A549 (cell line): Measurements from ENCODE around the gene HS3ST1. TPM values are rescaled to one million over a fixed set of nuclear protein-coding genes. Genes with fewer than 3 reads are reported as not detected.

ENCODE experiments used
- ATAC-seq, 2 experiments: fragments of 200-7000 bp in 1 of 2; fragments of >200 bp in 1 of 2; cut with Nextera tagmentation in 1 of 2; cut with Tn5 transposase in 1 of 2; 3 replicates each; pipeline versions ENCODE4 v1.8.0 to v1.9.1; 2018 to 2020; ENCODE audit warnings: mild to moderate bottlenecking in 1 of 2, moderate library complexity in 1 of 2
- CTCF ChIA-PET: fragments of 300-600 bp; sonication (Branson Sonifier 250); formaldehyde crosslinking; extraction: SDS; loops from one replicate; lab custom pipeline; 2021; ENCODE audit warnings: antibody characterized with exemption, inconsistent platforms; lab: Yijun Ruan, JAX
- POLR2A ChIA-PET: fragments of 350-600 bp; formaldehyde crosslinking; extraction: SDS; loops from one replicate; lab custom pipeline; 2021; ENCODE audit warnings: antibody characterized with exemption, inconsistent platforms; lab: Yijun Ruan, JAX
- DNase-seq, 2 experiments: peaks; one replicate each; pipeline versions ENCODE4 v3.0.0 to v3.0.0-alpha.2; 2011 to 2016; ENCODE audit warnings: low read depth in 1 of 2, low spot score in 1 of 2
- FAIRE-seq: peaks from 2 replicates; lab custom pipeline; 2011; peaks lifted over from hg19 to GRCh38; lab: Jason Lieb, UNC
- H3K27ac ChIP-seq, 2 experiments: fragments of >200 bp; sonication (Bioruptor Twin); formaldehyde crosslinking; 3 replicates each; pipeline ENCODE4 v1.5.1; 2016 to 2017
- H3K4me1 ChIP-seq: fragments of >200 bp; sonication (Bioruptor Twin); formaldehyde crosslinking; 3 replicates; pipeline ENCODE4 v1.6.1; 2016
- H3K4me2 ChIP-seq: fragments of >200 bp; sonication (Bioruptor Twin); formaldehyde crosslinking; 3 replicates; pipeline ENCODE4 v1.6.1; 2016
- H3K4me3 ChIP-seq: fragments of >200 bp; sonication (Bioruptor Twin); formaldehyde crosslinking; 3 replicates; pipeline ENCODE4 v1.5.1; 2016
- H3K9me3 ChIP-seq: fragments of >200 bp; sonication (Bioruptor Twin); formaldehyde crosslinking; 3 replicates; pipeline ENCODE4 v1.6.1; 2016
- ATOH8 ChIP-seq: fragments of 250-450 bp; sonication (Bioruptor Pico); IDR thresholded peaks from 2 replicates; pipeline ENCODE4 v1.5.0; 2020; ENCODE audit warnings: low read depth, mild to moderate bottlenecking, moderate library complexity
- CBX8 ChIP-seq: fragments of 200-600 bp; sonication (generic); IDR thresholded peaks from 2 replicates; pipeline ENCODE4 v1.6.1; 2016
- CEBPB ChIP-seq, 2 experiments: fragments of >200 bp in 1 of 2; sonication (Bioruptor Twin) in 1 of 2; formaldehyde crosslinking in 1 of 2; IDR thresholded peaks; 2 replicates each; pipeline ENCODE4 v1.6.1; 2012 to 2016
- FOSB ChIP-seq: fragments of 250-450 bp; sonication (Bioruptor Pico); IDR thresholded peaks from 2 replicates; pipeline ENCODE4 v1.5.0; 2020; ENCODE audit warnings: mild to moderate bottlenecking, moderate library complexity
- GATA3 ChIP-seq: IDR thresholded peaks from 2 replicates; pipeline ENCODE4 v1.6.1; 2012; ENCODE audit warnings: borderline replicate concordance
- MAFK ChIP-seq: fragments of 450-650 bp; IDR thresholded peaks from 2 replicates; pipeline ENCODE4 v1.6.1; 2014; ENCODE audit not compliant: partially characterized antibody
- RAD21 ChIP-seq, 2 experiments: fragments of >200 bp in 1 of 2; sonication (Bioruptor Twin) in 1 of 2; formaldehyde crosslinking in 1 of 2; IDR thresholded peaks in 1 of 2; conservative IDR thresholded peaks in 1 of 2; 2 replicates in 1 of 2; 3 replicates in 1 of 2; pipeline ENCODE4 v1.6.1; 2012 to 2018; ENCODE audit warnings: inconsistent platforms in 1 of 2
- RARB ChIP-seq: fragments of 250-450 bp; sonication (Bioruptor Pico); IDR thresholded peaks from 2 replicates; pipeline ENCODE4 v1.8.0; 2021; ENCODE audit warnings: mild to moderate bottlenecking, moderate library complexity
- SREBF2 ChIP-seq: fragments of 450-650 bp; IDR thresholded peaks from 2 replicates; pipeline ENCODE4 v1.6.1; 2014; ENCODE audit warnings: mild to moderate bottlenecking, moderate library complexity
- TFCP2L1 ChIP-seq: fragments of 250-450 bp; sonication (Bioruptor Pico); IDR thresholded peaks from 2 replicates; pipeline ENCODE4 v1.5.0; 2021; ENCODE audit warnings: mild to moderate bottlenecking
- WGBS: methylation state at CpG from one replicate; pipeline ENCODE4 v1.1.6; 2017; ENCODE audit errors: missing lambda C conversion rate; 5-methylcytosine and 5-hydroxymethylcytosine counted together
- polyA plus RNA-seq, 4 experiments: library from polyadenylated mRNA; depleted of rRNA in 3 of 4; stranded (reverse); fragments of >200 nt; fragmentation: RNase III in 1 of 4; extraction: RNeasy Plus Mini Kit Qiagen cat#74134 plus additional on column Dnase treatment in 1 of 4; gene quantifications; 2 replicates in 3 of 4; 3 replicates in 1 of 4; pipeline ENCODE4 v1.2.3, GENCODE V29; 2011 to 2017
- TF ChIP-seq, protein P1 (sequence below): fragments of 200-600 bp; sonication (generic); IDR thresholded peaks from 2 replicates; pipeline ENCODE4 v1.6.1; 2016; ENCODE audit warnings: antibody characterized with exemption, mild to moderate bottlenecking, moderate library complexity
- TF ChIP-seq, protein P2 (sequence below): IDR thresholded peaks from 2 replicates; pipeline ENCODE4 v1.6.1; 2012; ENCODE audit warnings: low read depth, borderline replicate concordance
- TF ChIP-seq, protein P3 (sequence below): fragments of 450-650 bp; IDR thresholded peaks from 2 replicates; pipeline ENCODE4 v1.6.1; 2014; ENCODE audit warnings: antibody characterized with exemption
- TF ChIP-seq, protein P4 (sequence below): fragments of >200 bp; sonication (Bioruptor Twin); formaldehyde crosslinking; IDR thresholded peaks from 3 replicates; pipeline ENCODE4 v1.5.1; 2016

Gene HS3ST1
- polyA plus RNA-seq, 2 of the 4 experiments (the other 2 are of a cell fraction) = 0.13 to 0.19 TPM

- DNase-seq (no peak), FAIRE-seq (no peak), ATAC-seq (no peak)
- POLR2A ChIA-PET = no interaction called here
- no peak overlapping the region for H3K4me2 ChIP-seq
- no peak overlapping the region for H3K27ac ChIP-seq
- CTCF ChIA-PET = no interaction called here
- H3K9me3 ChIP-seq = no peaks in the 10 kb centered on the region
- 35% methylated on average over 3 of the region's 3 CpGs for WGBS
- H3K4me1 ChIP-seq = no peaks in the 10 kb centered on the region
- no peak overlapping the region for H3K4me3 ChIP-seq
- no peak for TF ChIP-seq RARB
- peak; percentile 71 for TF ChIP-seq MAFK
Measured at GRCh38 chr4:11471046-11471441, 42.4 kb upstream of the HS3ST1 start.

- Histone ChIP-seq H3K4me3 (no peak overlapping the region), H3K4me2 (no peak overlapping the region), H3K9me3 (no peaks in the 10 kb centered on the region), H3K27ac (no peak overlapping the region), H3K4me1 (no peaks in the 10 kb centered on the region)
- WGBS = 35% methylated on average over 4 of the region's 4 CpGs
- DNase-seq (no peak), FAIRE-seq (no peak), ATAC-seq (no peak)
- POLR2A ChIA-PET = no interaction called here
- CTCF ChIA-PET = no interaction called here
- TF ChIP-seq, protein P1, sequence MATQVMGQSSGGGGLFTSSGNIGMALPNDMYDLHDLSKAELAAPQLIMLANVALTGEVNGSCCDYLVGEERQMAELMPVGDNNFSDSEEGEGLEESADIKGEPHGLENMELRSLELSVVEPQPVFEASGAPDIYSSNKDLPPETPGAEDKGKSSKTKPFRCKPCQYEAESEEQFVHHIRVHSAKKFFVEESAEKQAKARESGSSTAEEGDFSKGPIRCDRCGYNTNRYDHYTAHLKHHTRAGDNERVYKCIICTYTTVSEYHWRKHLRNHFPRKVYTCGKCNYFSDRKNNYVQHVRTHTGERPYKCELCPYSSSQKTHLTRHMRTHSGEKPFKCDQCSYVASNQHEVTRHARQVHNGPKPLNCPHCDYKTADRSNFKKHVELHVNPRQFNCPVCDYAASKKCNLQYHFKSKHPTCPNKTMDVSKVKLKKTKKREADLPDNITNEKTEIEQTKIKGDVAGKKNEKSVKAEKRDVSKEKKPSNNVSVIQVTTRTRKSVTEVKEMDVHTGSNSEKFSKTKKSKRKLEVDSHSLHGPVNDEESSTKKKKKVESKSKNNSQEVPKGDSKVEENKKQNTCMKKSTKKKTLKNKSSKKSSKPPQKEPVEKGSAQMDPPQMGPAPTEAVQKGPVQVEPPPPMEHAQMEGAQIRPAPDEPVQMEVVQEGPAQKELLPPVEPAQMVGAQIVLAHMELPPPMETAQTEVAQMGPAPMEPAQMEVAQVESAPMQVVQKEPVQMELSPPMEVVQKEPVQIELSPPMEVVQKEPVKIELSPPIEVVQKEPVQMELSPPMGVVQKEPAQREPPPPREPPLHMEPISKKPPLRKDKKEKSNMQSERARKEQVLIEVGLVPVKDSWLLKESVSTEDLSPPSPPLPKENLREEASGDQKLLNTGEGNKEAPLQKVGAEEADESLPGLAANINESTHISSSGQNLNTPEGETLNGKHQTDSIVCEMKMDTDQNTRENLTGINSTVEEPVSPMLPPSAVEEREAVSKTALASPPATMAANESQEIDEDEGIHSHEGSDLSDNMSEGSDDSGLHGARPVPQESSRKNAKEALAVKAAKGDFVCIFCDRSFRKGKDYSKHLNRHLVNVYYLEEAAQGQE = no peak
Measured at GRCh38 chr4:11470438-11471045, 41.8 kb upstream of the HS3ST1 start.

DNA sequence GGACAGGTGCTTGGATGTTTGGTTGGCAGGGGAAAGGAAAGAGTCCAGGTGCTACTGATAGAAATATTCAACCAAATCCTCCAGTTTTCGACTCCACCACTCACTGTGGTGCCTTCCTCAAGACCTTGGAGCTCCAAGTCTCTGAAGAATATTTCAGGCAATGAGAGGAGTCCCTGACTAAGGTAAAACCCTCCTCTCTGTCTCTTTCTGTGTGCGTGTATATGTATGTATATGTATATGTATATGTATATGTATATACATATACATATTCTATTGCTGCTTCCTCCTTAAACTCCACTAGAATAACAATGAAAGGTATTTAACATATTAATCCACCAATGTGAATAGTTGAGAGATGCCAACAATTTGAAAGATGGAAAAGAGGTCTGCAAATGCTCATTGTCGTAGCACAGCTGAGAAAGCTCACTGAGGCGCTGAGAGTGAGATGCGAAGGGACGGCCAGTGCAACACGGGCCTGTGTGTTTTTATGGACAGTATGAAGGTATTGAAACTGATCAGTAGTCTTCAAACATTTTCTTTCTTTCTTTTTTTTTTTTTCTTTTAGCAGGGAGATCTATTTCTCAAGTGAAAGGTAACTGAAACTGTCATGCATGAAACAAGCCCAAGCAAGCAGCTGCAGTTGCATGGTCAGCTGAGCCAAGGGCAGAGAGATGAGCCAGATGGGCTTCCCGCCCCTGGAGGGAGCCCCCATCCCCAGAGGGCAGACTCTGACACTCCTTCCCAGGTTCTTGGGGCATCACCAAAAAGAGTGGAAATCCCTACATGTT lies 41.1 kb upstream of the HS3ST1 start:
- Histone ChIP-seq H3K4me1 (no peaks in the 10 kb centered on the region), H3K27ac (no peak overlapping the region), H3K4me3 (no peak overlapping the region), H3K4me2 (no peak overlapping the region), H3K9me3 (no peaks in the 10 kb centered on the region)
- ATAC-seq (no peak), FAIRE-seq (no peak), DNase-seq (no peak)
- TF ChIP-seq, protein P2, sequence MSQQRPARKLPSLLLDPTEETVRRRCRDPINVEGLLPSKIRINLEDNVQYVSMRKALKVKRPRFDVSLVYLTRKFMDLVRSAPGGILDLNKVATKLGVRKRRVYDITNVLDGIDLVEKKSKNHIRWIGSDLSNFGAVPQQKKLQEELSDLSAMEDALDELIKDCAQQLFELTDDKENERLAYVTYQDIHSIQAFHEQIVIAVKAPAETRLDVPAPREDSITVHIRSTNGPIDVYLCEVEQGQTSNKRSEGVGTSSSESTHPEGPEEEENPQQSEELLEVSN = no peak
- TF ChIP-seq SREBF2 (no peak), RAD21 (conservative IDR thresholded peaks at IDR 0.05 in 1 of 2, IDR thresholded peaks at IDR 0.05 in 1 of 2) (no peak), ATOH8 (CRISPR knock-in tag) (no peak)
- TF ChIP-seq, protein P3, sequence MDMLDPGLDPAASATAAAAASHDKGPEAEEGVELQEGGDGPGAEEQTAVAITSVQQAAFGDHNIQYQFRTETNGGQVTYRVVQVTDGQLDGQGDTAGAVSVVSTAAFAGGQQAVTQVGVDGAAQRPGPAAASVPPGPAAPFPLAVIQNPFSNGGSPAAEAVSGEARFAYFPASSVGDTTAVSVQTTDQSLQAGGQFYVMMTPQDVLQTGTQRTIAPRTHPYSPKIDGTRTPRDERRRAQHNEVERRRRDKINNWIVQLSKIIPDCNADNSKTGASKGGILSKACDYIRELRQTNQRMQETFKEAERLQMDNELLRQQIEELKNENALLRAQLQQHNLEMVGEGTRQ = no peak
- ChIA-PET CTCF (no interaction called here), POLR2A (no interaction called here)
- WGBS = 71% methylated on average over 7 of the region's 8 CpGs

DNA sequence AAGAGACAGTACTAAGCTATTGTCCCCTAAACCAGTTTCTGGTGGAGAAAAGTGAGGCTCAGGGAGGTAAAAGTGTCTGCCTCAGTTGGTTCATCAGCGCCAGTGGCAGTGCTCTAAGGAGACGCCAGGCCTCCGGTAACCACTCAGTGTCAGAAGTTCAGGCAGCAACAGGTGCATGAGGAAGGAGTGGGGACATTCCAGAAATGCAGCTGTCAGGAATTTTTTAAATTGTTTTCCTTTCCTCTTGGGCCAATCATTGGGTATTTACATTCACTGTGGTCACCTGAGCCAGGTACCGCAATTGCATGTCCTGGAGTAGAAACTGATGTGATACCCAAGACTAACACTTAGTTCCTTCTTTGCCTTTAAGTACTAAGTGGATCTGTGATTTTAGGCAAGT lies 40.2 kb upstream of the HS3ST1 start:
- Histone ChIP-seq H3K9me3 (no peaks in the 10 kb centered on the region), H3K27ac (no peak overlapping the region), H3K4me3 (no peak overlapping the region), H3K4me2 (no peak overlapping the region), H3K4me1 (no peaks in the 10 kb centered on the region)
- POLR2A ChIA-PET = no interaction called here
- no peak for TF ChIP-seq GATA3
- no peak for TF ChIP-seq ATOH8 (CRISPR knock-in tag)
- no peak for TF ChIP-seq CBX8
- no peak for TF ChIP-seq CEBPB (IDR thresholded peaks at IDR 0.05)
- TF ChIP-seq FOSB = no peak
- TF ChIP-seq TFCP2L1 (CRISPR knock-in tag) = no peak
- TF ChIP-seq SREBF2 = no peak
- TF ChIP-seq, protein P4, sequence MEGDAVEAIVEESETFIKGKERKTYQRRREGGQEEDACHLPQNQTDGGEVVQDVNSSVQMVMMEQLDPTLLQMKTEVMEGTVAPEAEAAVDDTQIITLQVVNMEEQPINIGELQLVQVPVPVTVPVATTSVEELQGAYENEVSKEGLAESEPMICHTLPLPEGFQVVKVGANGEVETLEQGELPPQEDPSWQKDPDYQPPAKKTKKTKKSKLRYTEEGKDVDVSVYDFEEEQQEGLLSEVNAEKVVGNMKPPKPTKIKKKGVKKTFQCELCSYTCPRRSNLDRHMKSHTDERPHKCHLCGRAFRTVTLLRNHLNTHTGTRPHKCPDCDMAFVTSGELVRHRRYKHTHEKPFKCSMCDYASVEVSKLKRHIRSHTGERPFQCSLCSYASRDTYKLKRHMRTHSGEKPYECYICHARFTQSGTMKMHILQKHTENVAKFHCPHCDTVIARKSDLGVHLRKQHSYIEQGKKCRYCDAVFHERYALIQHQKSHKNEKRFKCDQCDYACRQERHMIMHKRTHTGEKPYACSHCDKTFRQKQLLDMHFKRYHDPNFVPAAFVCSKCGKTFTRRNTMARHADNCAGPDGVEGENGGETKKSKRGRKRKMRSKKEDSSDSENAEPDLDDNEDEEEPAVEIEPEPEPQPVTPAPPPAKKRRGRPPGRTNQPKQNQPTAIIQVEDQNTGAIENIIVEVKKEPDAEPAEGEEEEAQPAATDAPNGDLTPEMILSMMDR = no peak
- CTCF ChIA-PET = no interaction called here
- 77% methylated on average over 4 of the region's 4 CpGs for whole genome bisulfite sequencing
- ATAC-seq (no peak), FAIRE-seq (no peak), DNase-seq (no peak)
